Measurements from ENCODE around the gene DLGAP1. TPM values are rescaled to one million over a fixed set of nuclear protein-coding genes. Genes with fewer than 3 reads are reported as not detected.

Gene DLGAP1
- total and polyA plus RNA-seq, 2 of the 13 experiments (the other 11 are each of a cell fraction or from before 2014, with no cell fraction given): 0.01 TPM; not detected in 1

DNA sequence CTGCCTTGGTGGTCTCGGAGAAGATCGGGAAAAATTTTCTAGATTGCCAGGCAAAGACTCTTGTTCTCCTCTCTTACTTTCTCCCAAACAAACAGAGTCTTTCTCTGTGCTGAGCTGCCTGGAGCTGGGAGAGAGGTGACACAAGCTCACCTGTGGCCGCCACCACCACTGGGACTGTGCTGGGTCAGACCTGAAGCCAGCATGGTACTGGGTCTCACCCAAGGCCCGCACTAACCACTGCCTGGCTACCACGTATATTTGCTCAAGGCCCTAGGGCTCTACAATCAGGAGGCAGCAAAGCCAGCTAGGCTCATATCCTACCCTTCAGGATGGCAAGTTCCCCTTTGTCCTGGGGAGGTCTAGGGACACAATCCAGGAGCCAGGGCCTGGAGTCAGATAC is 312.2 kb downstream of the DLGAP1 start:
- no TSS peak for BruUV-seq (replicated peaks)
- intact Hi-C loops (cut with micrococcal nuclease; ENCODE audit: unreplicated experiment): no loop called here
- Histone ChIP-seq H4K20me1 (ENCODE audit: insufficient read depth, low read length) (no peaks in the 10 kb centered on the region), H3K4me3 (replicated peaks in 1 of 3; ENCODE audit: insufficient read depth in 1 of 3, low read depth in 2 of 3, low read length in 3 of 3) (no peak overlapping the region), H3K4me1 (ENCODE audit: insufficient read depth, low read length) (no peaks in the 10 kb centered on the region), H2AFZ (ENCODE audit: low read length) (no peak overlapping the region), H3K36me3 (replicated peaks in 1 of 2; ENCODE audit: control insufficient read depth in 1 of 2, insufficient read depth in 2 of 2, low read length in 2 of 2) (no peaks in the 10 kb centered on the region), H3K4me2 (ENCODE audit: low read depth, low read length) (no peak overlapping the region), H3K79me2 (ENCODE audit: insufficient read depth, low read length) (no peaks in the 10 kb centered on the region), H3K9ac (ENCODE audit: insufficient read depth, low read depth, low read length) (no peak overlapping the region), H3K27ac (ENCODE audit: extremely low read length, insufficient read depth, low read length) (no peak overlapping the region), H3K9me3 (ENCODE audit: low read length) (no peaks in the 10 kb centered on the region), H3K27me3 (ENCODE audit: control insufficient read depth in 1 of 2, insufficient read depth in 2 of 2, low read length in 2 of 2) (no peaks in the 10 kb centered on the region)
- ATAC-seq: no peak
- ChIA-PET POLR2A (no interaction called here), CTCF (ENCODE audit: low intra/inter-chr PET ratio, low total read pairs) (no interaction called here)
- in situ Hi-C loops (cut with HindIII; ENCODE audit: extremely low pct_ligation_motif_present, low pct_unique_long_range_greater_than_20kb): no loop called here
- DNase-seq (ENCODE audit: low spot score): no peak
- FAIRE-seq: no peak
- WGBS (ENCODE audit: low lambda C conversion rate): 15% methylated on average over 3 of the region's 5 CpGs
- TF ChIP-seq ZFP36L1 (CRISPR knock-in tag; IDR thresholded peaks at IDR 0.05) (no peak), SNAPC2 (CRISPR knock-in tag; IDR thresholded peaks at IDR 0.05) (no peak), ZNF121 (CRISPR knock-in tag; IDR thresholded peaks at IDR 0.05) (no peak), MATR3 (CRISPR knock-in tag; IDR thresholded peaks at IDR 0.05) (no peak), HNRNPLL (IDR thresholded peaks at IDR 0.05; ENCODE audit: low read depth, low read length, poor library complexity, severe bottlenecking) (no peak), NFRKB (IDR thresholded peaks at IDR 0.05) (no peak)
- TF ChIP-seq, protein P1, sequence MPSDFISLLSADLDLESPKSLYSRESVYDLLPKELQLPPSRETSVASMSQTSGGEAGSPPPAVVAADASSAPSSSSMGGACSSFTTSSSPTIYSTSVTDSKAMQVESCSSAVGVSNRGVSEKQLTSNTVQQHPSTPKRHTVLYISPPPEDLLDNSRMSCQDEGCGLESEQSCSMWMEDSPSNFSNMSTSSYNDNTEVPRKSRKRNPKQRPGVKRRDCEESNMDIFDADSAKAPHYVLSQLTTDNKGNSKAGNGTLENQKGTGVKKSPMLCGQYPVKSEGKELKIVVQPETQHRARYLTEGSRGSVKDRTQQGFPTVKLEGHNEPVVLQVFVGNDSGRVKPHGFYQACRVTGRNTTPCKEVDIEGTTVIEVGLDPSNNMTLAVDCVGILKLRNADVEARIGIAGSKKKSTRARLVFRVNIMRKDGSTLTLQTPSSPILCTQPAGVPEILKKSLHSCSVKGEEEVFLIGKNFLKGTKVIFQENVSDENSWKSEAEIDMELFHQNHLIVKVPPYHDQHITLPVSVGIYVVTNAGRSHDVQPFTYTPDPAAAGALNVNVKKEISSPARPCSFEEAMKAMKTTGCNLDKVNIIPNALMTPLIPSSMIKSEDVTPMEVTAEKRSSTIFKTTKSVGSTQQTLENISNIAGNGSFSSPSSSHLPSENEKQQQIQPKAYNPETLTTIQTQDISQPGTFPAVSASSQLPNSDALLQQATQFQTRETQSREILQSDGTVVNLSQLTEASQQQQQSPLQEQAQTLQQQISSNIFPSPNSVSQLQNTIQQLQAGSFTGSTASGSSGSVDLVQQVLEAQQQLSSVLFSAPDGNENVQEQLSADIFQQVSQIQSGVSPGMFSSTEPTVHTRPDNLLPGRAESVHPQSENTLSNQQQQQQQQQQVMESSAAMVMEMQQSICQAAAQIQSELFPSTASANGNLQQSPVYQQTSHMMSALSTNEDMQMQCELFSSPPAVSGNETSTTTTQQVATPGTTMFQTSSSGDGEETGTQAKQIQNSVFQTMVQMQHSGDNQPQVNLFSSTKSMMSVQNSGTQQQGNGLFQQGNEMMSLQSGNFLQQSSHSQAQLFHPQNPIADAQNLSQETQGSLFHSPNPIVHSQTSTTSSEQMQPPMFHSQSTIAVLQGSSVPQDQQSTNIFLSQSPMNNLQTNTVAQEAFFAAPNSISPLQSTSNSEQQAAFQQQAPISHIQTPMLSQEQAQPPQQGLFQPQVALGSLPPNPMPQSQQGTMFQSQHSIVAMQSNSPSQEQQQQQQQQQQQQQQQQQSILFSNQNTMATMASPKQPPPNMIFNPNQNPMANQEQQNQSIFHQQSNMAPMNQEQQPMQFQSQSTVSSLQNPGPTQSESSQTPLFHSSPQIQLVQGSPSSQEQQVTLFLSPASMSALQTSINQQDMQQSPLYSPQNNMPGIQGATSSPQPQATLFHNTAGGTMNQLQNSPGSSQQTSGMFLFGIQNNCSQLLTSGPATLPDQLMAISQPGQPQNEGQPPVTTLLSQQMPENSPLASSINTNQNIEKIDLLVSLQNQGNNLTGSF (CRISPR knock-in tag; IDR thresholded peaks at IDR 0.05): no peak
- TF ChIP-seq, protein P2, sequence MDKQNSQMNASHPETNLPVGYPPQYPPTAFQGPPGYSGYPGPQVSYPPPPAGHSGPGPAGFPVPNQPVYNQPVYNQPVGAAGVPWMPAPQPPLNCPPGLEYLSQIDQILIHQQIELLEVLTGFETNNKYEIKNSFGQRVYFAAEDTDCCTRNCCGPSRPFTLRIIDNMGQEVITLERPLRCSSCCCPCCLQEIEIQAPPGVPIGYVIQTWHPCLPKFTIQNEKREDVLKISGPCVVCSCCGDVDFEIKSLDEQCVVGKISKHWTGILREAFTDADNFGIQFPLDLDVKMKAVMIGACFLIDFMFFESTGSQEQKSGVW (CRISPR knock-in tag; IDR thresholded peaks at IDR 0.05; ENCODE audit: borderline replicate concordance): no peak
- TF ChIP-seq, protein P3, sequence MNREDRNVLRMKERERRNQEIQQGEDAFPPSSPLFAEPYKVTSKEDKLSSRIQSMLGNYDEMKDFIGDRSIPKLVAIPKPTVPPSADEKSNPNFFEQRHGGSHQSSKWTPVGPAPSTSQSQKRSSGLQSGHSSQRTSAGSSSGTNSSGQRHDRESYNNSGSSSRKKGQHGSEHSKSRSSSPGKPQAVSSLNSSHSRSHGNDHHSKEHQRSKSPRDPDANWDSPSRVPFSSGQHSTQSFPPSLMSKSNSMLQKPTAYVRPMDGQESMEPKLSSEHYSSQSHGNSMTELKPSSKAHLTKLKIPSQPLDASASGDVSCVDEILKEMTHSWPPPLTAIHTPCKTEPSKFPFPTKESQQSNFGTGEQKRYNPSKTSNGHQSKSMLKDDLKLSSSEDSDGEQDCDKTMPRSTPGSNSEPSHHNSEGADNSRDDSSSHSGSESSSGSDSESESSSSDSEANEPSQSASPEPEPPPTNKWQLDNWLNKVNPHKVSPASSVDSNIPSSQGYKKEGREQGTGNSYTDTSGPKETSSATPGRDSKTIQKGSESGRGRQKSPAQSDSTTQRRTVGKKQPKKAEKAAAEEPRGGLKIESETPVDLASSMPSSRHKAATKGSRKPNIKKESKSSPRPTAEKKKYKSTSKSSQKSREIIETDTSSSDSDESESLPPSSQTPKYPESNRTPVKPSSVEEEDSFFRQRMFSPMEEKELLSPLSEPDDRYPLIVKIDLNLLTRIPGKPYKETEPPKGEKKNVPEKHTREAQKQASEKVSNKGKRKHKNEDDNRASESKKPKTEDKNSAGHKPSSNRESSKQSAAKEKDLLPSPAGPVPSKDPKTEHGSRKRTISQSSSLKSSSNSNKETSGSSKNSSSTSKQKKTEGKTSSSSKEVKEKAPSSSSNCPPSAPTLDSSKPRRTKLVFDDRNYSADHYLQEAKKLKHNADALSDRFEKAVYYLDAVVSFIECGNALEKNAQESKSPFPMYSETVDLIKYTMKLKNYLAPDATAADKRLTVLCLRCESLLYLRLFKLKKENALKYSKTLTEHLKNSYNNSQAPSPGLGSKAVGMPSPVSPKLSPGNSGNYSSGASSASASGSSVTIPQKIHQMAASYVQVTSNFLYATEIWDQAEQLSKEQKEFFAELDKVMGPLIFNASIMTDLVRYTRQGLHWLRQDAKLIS (CRISPR knock-in tag; IDR thresholded peaks at IDR 0.05): no peak

All from HepG2 (cell line).